HepG2 (cell line): ENCODE data around the gene ADGRL2. TPM values are rescaled to one million over a fixed set of nuclear protein-coding genes. Genes with fewer than 3 reads are reported as not detected.

Experiments used
- CREB1 ChIP-seq, 2 experiments: fragments of 450-650 bp in 1 of 2; IDR thresholded peaks; 2 replicates each; pipeline ENCODE4 v1.6.1; 2016 to 2017; ENCODE audit warnings: control low read depth in 1 of 2, mild to moderate bottlenecking in 1 of 2, missing compliant biosample characterization in 1 of 2, missing genetic modification characterization in 1 of 2
- CREM ChIP-seq, 2 experiments: sonication (generic) in 1 of 2; formaldehyde crosslinking in 1 of 2; IDR thresholded peaks; 2 replicates each; pipeline versions ENCODE4 v1.4.0 to v1.6.1; 2016 to 2020; ENCODE audit warnings: antibody characterized with exemption in 1 of 2, mild to moderate bottlenecking in 1 of 2, missing genetic modification reagents in 1 of 2
- EZH2 ChIP-seq: conservative IDR thresholded peaks from 2 replicates; pipeline ENCODE4 v1.6.1; 2012; ENCODE audit warnings: mild to moderate bottlenecking, low read depth, low read length, moderate library complexity
- FOXP1 ChIP-seq, 2 experiments: fragments of 450-650 bp in 1 of 2; IDR thresholded peaks; 2 replicates each; pipeline ENCODE4 v1.6.1; 2017 to 2018; ENCODE audit warnings: antibody characterized with exemption in 1 of 2
- KDM5B ChIP-seq: sonication (generic); formaldehyde crosslinking; IDR thresholded peaks from 2 replicates; pipeline ENCODE4 v1.4.0; 2020; ENCODE audit warnings: missing genetic modification reagents, mild to moderate bottlenecking, borderline replicate concordance
- KDM6A ChIP-seq: IDR thresholded peaks from 2 replicates; pipeline ENCODE4 v1.6.1; 2016; ENCODE audit warnings: low read depth
- MTA3 ChIP-seq: sonication (generic); formaldehyde crosslinking; IDR thresholded peaks from 2 replicates; pipeline ENCODE4 v1.4.0; 2020; ENCODE audit warnings: missing genetic modification reagents
- MXI1 ChIP-seq: IDR thresholded peaks from 3 replicates; pipeline ENCODE4 v1.6.1; 2012; ENCODE audit warnings: low read depth, low read length, inconsistent platforms, borderline replicate concordance
- NBN ChIP-seq: fragments of 450-650 bp; conservative IDR thresholded peaks from 2 replicates; pipeline ENCODE4 v1.6.1; 2017
- NFATC3 ChIP-seq: sonication (generic); formaldehyde crosslinking; IDR thresholded peaks from 2 replicates; pipeline ENCODE4 v1.5.1; 2020; ENCODE audit warnings: mild to moderate bottlenecking, missing genetic modification reagents
- NFKB2 ChIP-seq: sonication (generic); formaldehyde crosslinking; IDR thresholded peaks from 2 replicates; pipeline ENCODE4 v1.4.0; 2020; ENCODE audit warnings: missing genetic modification reagents, borderline replicate concordance
- NR3C1 ChIP-seq: sonication (generic); formaldehyde crosslinking; IDR thresholded peaks from 2 replicates; pipeline ENCODE4 v1.4.0; 2020; ENCODE audit warnings: missing genetic modification reagents
- PHF21A ChIP-seq: sonication (generic); formaldehyde crosslinking; IDR thresholded peaks from 2 replicates; pipeline ENCODE4 v1.5.0; 2020; ENCODE audit warnings: mild to moderate bottlenecking, missing genetic modification reagents
- PRMT3 ChIP-seq: sonication (generic); formaldehyde crosslinking; IDR thresholded peaks from 2 replicates; pipeline ENCODE4 v1.8.1; 2022; ENCODE audit warnings: low read depth, mild to moderate bottlenecking, moderate library complexity, missing genetic modification reagents, borderline replicate concordance
- RORA ChIP-seq: sonication (generic); formaldehyde crosslinking; IDR thresholded peaks from 2 replicates; pipeline ENCODE4 v1.5.0; 2020; ENCODE audit warnings: mild to moderate bottlenecking, missing genetic modification reagents, moderate library complexity
- RXRA ChIP-seq: sonication (generic); formaldehyde crosslinking; IDR thresholded peaks from 2 replicates; pipeline ENCODE4 v1.5.1; 2020; ENCODE audit warnings: missing genetic modification reagents
- SMAD9 ChIP-seq: sonication (generic); formaldehyde crosslinking; IDR thresholded peaks from 2 replicates; pipeline ENCODE4 v1.5.1; 2020; ENCODE audit warnings: mild to moderate bottlenecking, missing genetic modification reagents
- SMC3 ChIP-seq: IDR thresholded peaks from 2 replicates; pipeline ENCODE4 v1.6.1; 2011; ENCODE audit warnings: low read length, improper control_type of control experiment
- SRSF1 ChIP-seq: fragments of 200-400 bp; formaldehyde crosslinking; optimal IDR thresholded peaks from 2 replicates; pipeline ENCODE3; 2017; ENCODE audit warnings: mild to moderate bottlenecking, low read depth, low read length, moderate library complexity
- TCF7L2 ChIP-seq: IDR thresholded peaks from 2 replicates; pipeline ENCODE4 v1.6.1; 2011; ENCODE audit warnings: mild to moderate bottlenecking, low read depth, low read length, moderate library complexity
- XRCC5 ChIP-seq: fragments of 200-400 bp; formaldehyde crosslinking; optimal IDR thresholded peaks from 2 replicates; pipeline ENCODE3; 2017; ENCODE audit warnings: mild to moderate bottlenecking, low read length
- ZNF263 ChIP-seq: sonication (generic); formaldehyde crosslinking; IDR thresholded peaks from 2 replicates; pipeline ENCODE4 v1.4.0; 2020; ENCODE audit warnings: missing genetic modification reagents
- ZNF354B ChIP-seq: sonication (generic); formaldehyde crosslinking; IDR thresholded peaks from 2 replicates; pipeline ENCODE4 v1.8.0; 2022; ENCODE audit warnings: mild to moderate bottlenecking, missing genetic modification reagents
- ZNF432 ChIP-seq: sonication (generic); formaldehyde crosslinking; IDR thresholded peaks from 2 replicates; pipeline ENCODE4 v1.5.0; 2020; ENCODE audit warnings: missing genetic modification reagents, mild to moderate bottlenecking, borderline replicate concordance
- ZNF513 ChIP-seq: sonication (generic); formaldehyde crosslinking; conservative IDR thresholded peaks from 2 replicates; pipeline ENCODE4 v1.5.0; 2020; ENCODE audit warnings: missing genetic modification reagents
- ZNF556 ChIP-seq: sonication (generic); formaldehyde crosslinking; IDR thresholded peaks from 2 replicates; pipeline ENCODE4 v1.4.0; 2020; ENCODE audit warnings: mild to moderate bottlenecking, missing genetic modification reagents, borderline replicate concordance
- ZNF563 ChIP-seq: sonication (generic); formaldehyde crosslinking; IDR thresholded peaks from 2 replicates; pipeline ENCODE4 v1.8.0; 2022; ENCODE audit warnings: mild to moderate bottlenecking, moderate library complexity, missing genetic modification reagents
- ZNF639 ChIP-seq: conservative IDR thresholded peaks from 2 replicates; pipeline ENCODE4 v1.6.1; 2018; ENCODE audit warnings: missing genetic modification reagents
- ZNF775 ChIP-seq: sonication (generic); formaldehyde crosslinking; IDR thresholded peaks from 2 replicates; pipeline ENCODE4 v1.4.0; 2020; ENCODE audit warnings: missing genetic modification reagents, mild to moderate bottlenecking, moderate library complexity, borderline replicate concordance
- polyA plus RNA-seq, 8 experiments: library from polyadenylated mRNA; depleted of rRNA in 3 of 8; stranded (reverse) in 7 of 8; unstranded in 1 of 8; fragments of >200 nt; fragmentation: Illumina TruSeq in 4 of 8; extraction: Trizol in 4 of 8; gene quantifications; 2 replicates each; pipeline versions ENCODE4 v1.2.1 to v1.2.3, GENCODE V29; 2011 to 2016; ENCODE audit warnings: low read depth in 4 of 8, missing spikeins in 1 of 8, mixed read lengths in 1 of 8; ENCODE audit not compliant: insufficient read depth in 1 of 8
- total RNA-seq, 5 experiments: library from RNA; depleted of rRNA; stranded (reverse); fragments of >200 nt; fragmentation: Illumina TruSeq; extraction: Trizol; gene quantifications; 2 replicates each; pipeline ENCODE4 v1.2.3, GENCODE V29; 2016; ENCODE audit warnings: low read depth in 1 of 5

Gene ADGRL2
- total and polyA plus RNA-seq, 2 of the 13 experiments (the other 11 are each of a cell fraction or from before 2014, with no cell fraction given), result 15.3 to 31.6 TPM

DNA sequence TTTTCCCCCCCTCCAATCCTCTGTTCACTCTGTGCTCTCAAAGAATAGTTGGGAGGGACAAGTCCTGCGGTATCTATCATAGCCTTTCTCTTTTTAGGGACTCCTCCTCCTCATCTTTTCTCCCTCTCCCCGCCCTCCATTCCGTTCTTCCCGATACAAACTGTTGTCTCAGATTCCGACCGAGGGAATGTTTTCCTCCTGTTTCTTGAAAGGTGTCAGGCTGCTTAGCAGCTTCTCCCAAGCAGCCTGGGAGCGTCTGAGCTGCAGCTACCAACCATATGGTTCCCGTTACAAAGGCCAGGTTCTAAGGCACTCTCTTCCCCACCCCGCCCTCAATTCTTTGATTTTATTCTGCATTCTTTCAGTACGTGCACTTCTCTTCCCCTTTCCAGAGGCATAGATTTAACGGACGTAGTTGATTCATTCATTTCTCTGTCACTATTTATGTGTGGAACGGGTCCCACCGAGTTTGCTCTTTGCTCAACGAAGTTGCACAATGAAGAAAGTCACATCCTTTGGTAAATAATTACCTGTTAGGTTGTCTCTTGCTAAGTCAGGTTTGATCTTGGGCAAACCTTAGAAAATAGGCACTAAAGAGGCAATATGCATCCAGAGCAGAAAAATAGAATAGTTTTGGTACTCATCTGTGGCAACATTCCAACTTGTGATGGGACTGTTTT lies 2.8 kb downstream of the ADGRL2 start (continued):
- TF ChIP-seq ZNF639, result no peak
- no peak for TF ChIP-seq PRMT3
- TF ChIP-seq MXI1, result no peak
- TF ChIP-seq NFKB2, result no peak
- no peak for TF ChIP-seq CREB1 (IDR thresholded peaks at IDR 0.05)
- no peak; the same call in 1 of the 2 replicates for TF ChIP-seq CREB1 (CRISPR knock-in tag; IDR thresholded peaks at IDR 0.05)
- TF ChIP-seq NFATC3 (CRISPR knock-in tag), result no peak
- TF ChIP-seq FOXP1 (IDR thresholded peaks at IDR 0.05), result no peak
- 0 out of 2 replicates have a peak, but pooled peaks have one; percentile 18 for TF ChIP-seq FOXP1 (CRISPR knock-in tag; IDR thresholded peaks at IDR 0.05)
- TF ChIP-seq ZNF556 (CRISPR knock-in tag), result no peak
- no peak for TF ChIP-seq XRCC5
- no peak for TF ChIP-seq ZNF775
- no peak for TF ChIP-seq NBN
- TF ChIP-seq KDM5B (CRISPR knock-in tag), result no peak
- no peak for TF ChIP-seq EZH2
- TF ChIP-seq MTA3, result no peak
- TF ChIP-seq NR3C1, result no peak
- no peak for TF ChIP-seq ZNF432 (CRISPR knock-in tag)
- TF ChIP-seq ZNF563, result no peak
- TF ChIP-seq PHF21A (CRISPR knock-in tag), result no peak
- no peak for TF ChIP-seq RXRA
- TF ChIP-seq CREM (IDR thresholded peaks at IDR 0.05), result peak; percentile 46; the same call in 1 of the 2 replicates
- no peak for TF ChIP-seq CREM (CRISPR knock-in tag; IDR thresholded peaks at IDR 0.05)
- no peak for TF ChIP-seq RORA (CRISPR knock-in tag)
- no peak for TF ChIP-seq ZNF354B (CRISPR knock-in tag)
- no peak for TF ChIP-seq SMAD9 (CRISPR knock-in tag)
- TF ChIP-seq KDM6A (CRISPR knock-in tag), result no peak
- TF ChIP-seq SMC3, result no peak
- no peak for TF ChIP-seq ZNF263 (CRISPR knock-in tag)
- TF ChIP-seq SRSF1, result no peak
- TF ChIP-seq TCF7L2, result no peak
- TF ChIP-seq ZNF513 (CRISPR knock-in tag), result no peak
